HK-2 (cell line): ENCODE measurements around the gene ACVR2B.

ENCODE experiments used
- DNase-seq: peaks from one replicate; pipeline ENCODE4 v3.0.0-alpha.2; 2018; ENCODE audit not compliant: unreplicated experiment

ACVR2B gene

GRCh38 chr3:38532529-38532928, 78.8 kb downstream of the ACVR2B start:
- DNase-seq: no peak

DNA sequence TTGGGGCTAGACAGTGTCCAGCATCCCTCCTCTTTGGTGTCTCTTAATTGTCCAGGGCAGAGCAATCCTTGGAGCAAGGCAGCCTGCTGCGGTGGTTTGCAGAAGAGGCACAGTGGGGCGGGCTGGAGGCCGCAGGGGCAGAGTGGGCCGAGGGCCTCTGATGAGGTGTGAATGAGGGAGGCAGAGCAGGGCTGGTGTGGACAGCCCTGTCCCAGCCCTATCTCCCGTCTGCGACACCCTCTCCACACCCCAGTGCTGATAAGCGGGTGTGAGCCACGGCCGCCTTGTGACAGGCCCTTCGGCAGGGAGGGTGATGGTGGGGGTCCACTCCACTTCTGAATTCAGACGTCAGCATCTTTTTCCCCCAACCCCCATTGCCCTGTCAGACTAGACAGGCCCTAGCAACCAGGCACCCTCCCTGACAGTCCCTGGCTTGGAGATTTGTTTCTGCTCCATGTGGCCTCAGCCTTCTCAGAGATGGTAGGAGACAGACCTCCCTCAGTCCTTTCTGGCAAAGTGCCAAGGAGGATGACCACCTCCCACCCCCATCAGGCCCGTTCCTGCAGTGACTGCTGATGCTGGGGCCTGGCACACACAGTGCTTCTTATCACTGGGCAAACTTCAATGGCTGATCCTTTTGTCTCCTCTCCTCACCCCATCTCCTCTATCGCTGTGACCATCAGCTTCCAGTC, 79.7 kb downstream of the ACVR2B start:
- no peak for DNase-seq

DNA sequence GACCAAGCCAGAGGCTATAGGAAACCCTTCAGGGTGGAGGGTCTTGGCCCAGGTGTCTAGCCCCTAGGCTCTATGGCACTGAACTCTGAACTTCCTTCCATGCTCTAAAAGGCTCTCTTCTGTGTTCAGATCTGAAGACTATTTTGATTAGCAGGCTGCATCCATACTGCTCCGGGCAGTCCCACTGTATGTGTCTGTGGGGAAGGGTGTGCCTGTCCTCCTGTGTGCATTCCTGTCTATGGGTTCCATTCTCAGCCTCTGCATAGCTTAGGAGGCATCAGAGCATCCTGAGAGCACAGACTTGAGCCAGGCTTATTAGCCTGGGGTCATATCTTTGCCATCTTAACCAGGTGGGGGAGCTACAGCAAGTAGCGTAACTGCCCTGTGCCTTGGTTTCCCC, 80.5 kb downstream of the ACVR2B start:
- DNase-seq: no peak

- DNase-seq: no peak
Measured at GRCh38 chr3:38534604-38535003, 80.9 kb downstream of the ACVR2B start.

DNA sequence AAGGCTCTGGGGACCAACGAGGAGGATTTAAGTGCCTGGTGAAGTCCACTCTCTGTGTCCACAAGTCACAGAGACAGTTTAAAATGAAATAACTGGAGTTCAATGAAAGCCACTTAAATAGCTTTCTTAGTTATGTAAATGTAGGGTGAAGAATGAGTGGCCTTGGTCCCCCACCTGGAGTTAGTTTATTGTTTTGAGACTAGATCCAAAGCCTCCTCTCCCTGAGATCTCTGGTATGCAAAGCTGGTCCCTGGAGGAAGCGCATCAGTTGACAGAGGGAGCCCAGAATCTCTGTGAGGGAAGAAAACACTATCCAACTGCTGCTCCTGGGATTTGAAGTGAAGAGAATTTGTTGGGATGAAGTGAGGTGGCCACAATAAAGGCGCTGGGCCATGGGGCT, 83.0 kb downstream of the ACVR2B start:
- no peak for DNase-seq

GRCh38 chr3:38538773-38539353, 85.2 kb downstream of the ACVR2B start:
- DNase-seq: no peak

- no peak for DNase-seq
Measured at GRCh38 chr3:38541806-38542205, 88.1 kb downstream of the ACVR2B start.
